Vagina (tissue), 2 donors: ENCODE results near the gene CRYBA2.

ENCODE experiments used
- CTCF ChIP-seq, 3 experiments: fragments of 450-650 bp in 2 of 3; fragments of 200-600 bp in 1 of 3; sonication (generic) in 1 of 3; IDR thresholded peaks; one replicate each; pipeline ENCODE4 v1.5.1; 2017 to 2019; ENCODE audit warnings: antibody characterized with exemption in 3 of 3, mild to moderate bottlenecking in 2 of 3, moderate library complexity in 2 of 3
- POLR2A ChIP-seq, 2 donors: fragments of 450-650 bp; IDR thresholded peaks; one replicate each; pipeline ENCODE4 v1.6.1; 2017; ENCODE audit warnings: antibody characterized with exemption in 2 of 2, mild to moderate bottlenecking in 2 of 2, moderate library complexity in 2 of 2
- POLR2AphosphoS5 ChIP-seq, 2 donors: sonication (generic); formaldehyde crosslinking; IDR thresholded peaks; one replicate each; pipeline ENCODE4 v1.9.0; 2017; ENCODE audit warnings: antibody characterized with exemption in 2 of 2, mild to moderate bottlenecking in 2 of 2, low read depth in 1 of 2; ENCODE audit not compliant: insufficient read depth in 1 of 2

- TF ChIP-seq POLR2A (IDR thresholded peaks at IDR 0.05) (no peak), CTCF (IDR thresholded peaks at IDR 0.05) (no peak), POLR2AphosphoS5 (IDR thresholded peaks at IDR 0.05; ENCODE audit: insufficient read depth in 1 of 2, low read depth in 1 of 2) (no peak)
Observed at GRCh38 chr2:218990052-218990451, 3.2 kb downstream of the CRYBA2 start.
